BJ (cell line): ENCODE measurements around the gene CCDC14. TPM values are rescaled to one million over a fixed set of nuclear protein-coding genes. Genes with fewer than 3 reads are reported as not detected.
"Not testable (repeated sequence)": the region's sequence is repeated elsewhere in the genome, so short reads cannot be mapped to it uniquely, and the experiment has no call there.

Experiments
- CTCF ChIA-PET: fragments of 350-600 bp; formaldehyde crosslinking; extraction: SDS; loops from one replicate; lab custom pipeline; 2021; ENCODE audit warnings: antibody characterized with exemption, inconsistent platforms; lab: Yijun Ruan, JAX
- POLR2A ChIA-PET: fragments of 300-600 bp; sonication (Branson Sonifier 250); formaldehyde crosslinking; extraction: SDS; loops from one replicate; lab custom pipeline; 2021; ENCODE audit warnings: antibody characterized with exemption; lab: Charles Lee
- DNase-seq: peaks from one replicate; pipeline ENCODE4 v3.0.0-alpha.2; 2011; ENCODE audit warnings: low read depth
- H3K27me3 ChIP-seq: 2 replicates; pipeline ENCODE4 v1.6.0; 2011; ENCODE audit warnings: low read length; ENCODE audit not compliant: control insufficient read depth, insufficient read depth
- H3K36me3 ChIP-seq: 2 replicates; pipeline ENCODE4 v1.5.1; 2011; ENCODE audit warnings: low read length; ENCODE audit not compliant: control insufficient read depth, insufficient read depth
- H3K4me3 ChIP-seq: 2 replicates; pipeline ENCODE4 v1.5.1; 2011; ENCODE audit warnings: low read depth, mild to moderate bottlenecking, control low read depth, low read length
- CTCF ChIP-seq: IDR thresholded peaks from 2 replicates; pipeline ENCODE4 v1.5.1; 2011; ENCODE audit warnings: low read depth, mild to moderate bottlenecking, control low read depth, inconsistent platforms, low read length, moderate library complexity; ENCODE audit not compliant: insufficient read depth
- polyA plus RNA-seq: library from polyadenylated mRNA; depleted of rRNA; stranded (reverse); fragments of >200 nt; gene quantifications from 2 replicates; pipeline ENCODE4 v1.2.3, GENCODE V29; 2011

CCDC14 gene
- polyA plus RNA-seq, 1 experiment, result 112 TPM

DNA sequence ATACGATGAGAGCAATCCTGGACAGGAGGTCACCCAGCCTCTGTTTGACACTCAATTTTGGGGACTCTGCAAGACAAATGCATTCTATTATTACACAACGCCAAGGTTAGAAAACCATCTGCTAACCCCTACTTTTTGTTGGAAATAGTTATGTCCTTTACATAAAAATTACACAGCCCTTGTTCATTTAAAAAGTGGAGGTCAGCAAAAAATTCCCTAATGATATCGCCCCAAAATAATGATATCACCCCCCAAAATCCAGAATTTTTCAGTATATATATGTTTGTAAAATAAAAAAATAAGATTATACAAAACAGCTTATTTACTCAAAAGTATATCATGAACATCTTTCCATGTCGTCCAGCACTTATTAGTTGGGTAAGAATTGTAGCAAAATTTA lies 19.5 kb upstream of the CCDC14 start:
- ChIA-PET CTCF (interaction anchor here (0.6 to 1.3 kb wide), 8 partner anchors 9 to 132 kb away, joined by 3 to 4 read pairs (median 3); partner anchors contain the start of genes CCDC14 and KALRN), POLR2A (no interaction called here)
- TF ChIP-seq CTCF, result no peak
- no peaks in the 10 kb centered on the region for H3K36me3 ChIP-seq
- H3K4me3 ChIP-seq, result peak overlapping the region; percentile 28; the same call in 1 of the 2 replicates
- no peak for DNase-seq
- H3K27me3 ChIP-seq, result no peaks in the 10 kb centered on the region

- H3K36me3 ChIP-seq, POLR2A ChIA-PET, DNase-seq, H3K27me3 ChIP-seq: not testable (repeated sequence)
- peak; percentile 71 for TF ChIP-seq CTCF
- H3K4me3 ChIP-seq, result peak overlapping the region; percentile 28
- CTCF ChIA-PET, result interaction anchor here (0.6 to 1.3 kb wide), 9 partner anchors 10 to 821 kb away, joined by 3 to 4 read pairs (median 3); partner anchors contain the start of genes CCDC14 and KALRN
Measured at GRCh38 chr3:123979525-123980501, 18.8 kb upstream of the CCDC14 start.

- POLR2A ChIA-PET, DNase-seq: not testable (repeated sequence)
- CTCF ChIA-PET, result interaction anchor here (1.2 kb wide), 1 partner anchor 16 kb away, joined by 3 read pairs; the partner anchor contains the start of gene CCDC14
Measured at GRCh38 chr3:123976904-123977303, 15.9 kb upstream of the CCDC14 start.

DNA sequence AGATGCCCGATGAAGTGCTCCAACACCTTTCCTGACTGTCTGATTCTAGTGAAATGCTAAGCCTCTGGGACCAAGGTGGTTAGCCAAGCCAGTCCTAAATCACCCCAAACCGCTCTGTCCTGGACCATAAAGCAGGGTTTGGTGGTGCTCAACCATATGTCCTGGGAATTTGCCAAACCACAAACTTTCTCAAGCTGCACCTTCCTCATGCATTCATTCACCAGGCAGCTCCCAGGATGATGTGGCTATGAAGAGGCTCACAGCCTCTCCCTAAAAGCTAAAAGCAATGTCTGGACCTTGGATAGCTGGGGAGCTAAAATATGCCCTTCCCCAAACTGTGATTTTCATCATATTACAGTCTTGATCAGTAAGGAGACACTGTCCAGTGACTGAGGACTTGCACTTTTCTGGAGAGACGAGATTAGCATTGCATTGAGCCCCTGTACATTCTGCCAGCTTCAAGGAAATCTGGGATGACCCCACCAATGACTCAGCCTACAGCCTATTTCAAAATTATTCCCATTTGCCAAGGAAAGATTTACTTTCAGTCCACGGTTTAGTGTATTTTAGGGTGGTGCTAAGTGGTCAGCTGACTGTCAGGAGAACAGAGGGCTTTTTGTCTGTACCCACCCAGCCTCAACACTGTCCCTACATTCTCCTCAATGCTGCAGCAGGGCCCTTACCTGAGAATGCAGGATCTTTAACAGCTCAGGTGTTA lies 15.3 kb upstream of the CCDC14 start:
- H3K4me3 ChIP-seq, DNase-seq, H3K36me3 ChIP-seq, H3K27me3 ChIP-seq, POLR2A ChIA-PET: not testable (repeated sequence)
- CTCF ChIA-PET, result interaction anchor here (0.7 to 1.2 kb wide), 3 partner anchors 16 to 324 kb away, joined by 3 read pairs; partner anchors contain the start of gene CCDC14

More at GRCh38 chr3:123976904-123977303, 15.9 kb upstream of the CCDC14 start:
- H3K4me3 ChIP-seq, H3K36me3 ChIP-seq, H3K27me3 ChIP-seq: not testable (repeated sequence)

GRCh38 chr3:123975030-123975429 lies 14.0 kb upstream of the CCDC14 start:
- H3K27me3 ChIP-seq, POLR2A ChIA-PET, CTCF ChIA-PET, H3K4me3 ChIP-seq, DNase-seq, H3K36me3 ChIP-seq: not testable (repeated sequence)

DNA sequence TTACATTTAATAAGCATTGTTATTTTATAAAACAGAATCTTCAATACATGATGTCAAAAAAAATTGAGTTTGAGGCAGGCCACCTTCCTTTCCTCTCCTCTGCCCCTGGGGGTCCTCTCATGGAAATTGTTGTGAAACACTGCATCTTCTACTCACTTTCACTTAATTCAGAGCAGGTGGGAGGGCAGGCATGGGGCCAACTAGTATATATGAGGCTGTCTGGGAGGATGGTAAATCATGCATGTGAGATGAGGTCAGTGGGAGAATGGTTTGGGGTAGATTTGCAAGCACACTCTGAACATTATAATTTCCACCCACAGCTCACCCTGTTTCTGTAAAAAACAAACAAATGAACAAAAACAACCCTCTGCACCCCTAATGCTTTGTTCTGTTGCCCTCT lies 10.4 kb upstream of the CCDC14 start:
- Histone ChIP-seq H3K4me3 (no peak overlapping the region), H3K27me3 (no peaks in the 10 kb centered on the region; the same call in 1 of the 2 replicates), H3K36me3 (no peaks in the 10 kb centered on the region)
- no peak for TF ChIP-seq CTCF
- ChIA-PET CTCF (no interaction called here), POLR2A (no interaction called here)
- DNase-seq, result no peak

DNA sequence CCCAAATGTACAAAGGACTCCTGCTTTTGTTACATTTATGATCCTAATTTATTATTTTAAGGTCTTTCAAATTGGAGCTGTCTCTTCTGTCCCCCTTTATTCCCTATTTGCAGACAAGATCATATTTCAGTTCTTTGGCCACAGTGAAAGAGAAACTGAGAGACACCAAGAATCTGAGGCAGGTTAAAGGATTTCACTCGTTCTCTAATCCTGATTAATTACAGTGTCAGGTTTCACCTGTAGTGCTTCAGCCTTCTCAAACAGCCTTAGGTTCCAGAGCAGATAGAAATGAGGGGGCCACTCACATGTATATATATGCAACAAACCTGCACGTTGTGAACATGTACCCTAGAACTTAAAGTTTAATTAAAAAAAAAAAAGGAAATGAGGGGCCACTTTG lies 6.2 kb upstream of the CCDC14 start:
- CTCF ChIA-PET, H3K27me3 ChIP-seq, H3K36me3 ChIP-seq, H3K4me3 ChIP-seq, POLR2A ChIA-PET, DNase-seq: not testable (repeated sequence)

DNA sequence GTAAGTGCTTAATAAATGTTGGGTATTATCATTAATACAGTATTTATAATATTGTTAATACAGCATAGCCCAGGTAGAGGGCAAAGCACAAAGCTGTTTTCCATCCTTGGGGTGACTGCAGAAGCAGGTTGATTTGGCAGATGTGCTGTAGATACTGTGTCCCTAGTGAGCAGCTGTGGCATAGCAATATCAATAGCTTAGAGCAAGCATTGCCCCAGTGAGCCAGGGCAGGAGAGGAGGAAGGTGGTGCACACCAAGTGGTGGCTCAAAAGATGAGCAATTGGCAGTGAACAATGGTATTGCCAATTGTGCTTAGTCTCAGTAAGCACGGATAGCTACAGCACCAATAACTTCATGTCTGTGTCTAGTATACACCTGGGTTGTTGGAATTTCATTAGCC lies 5.8 kb upstream of the CCDC14 start:
- H3K4me3 ChIP-seq, DNase-seq, H3K27me3 ChIP-seq, POLR2A ChIA-PET, CTCF ChIA-PET, H3K36me3 ChIP-seq: not testable (repeated sequence)

DNA sequence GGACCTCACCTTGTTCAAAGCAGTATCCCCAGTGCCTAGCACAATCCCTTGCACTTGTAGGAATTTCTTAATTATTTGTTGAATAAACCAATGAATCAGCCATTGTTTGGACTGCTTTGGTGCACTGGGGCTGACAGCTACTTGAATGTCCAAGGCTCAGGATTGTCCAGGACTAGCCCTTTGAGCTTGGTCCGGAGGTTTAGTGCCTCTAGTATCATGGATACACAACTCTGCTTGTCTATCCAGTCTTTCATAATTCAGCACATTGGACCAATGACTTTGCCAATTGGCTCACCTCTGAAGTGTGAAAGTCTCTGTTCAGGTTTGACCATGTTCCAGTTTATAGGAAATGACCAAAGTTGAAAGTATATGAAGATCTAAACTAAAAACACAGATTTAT lies 3.8 kb upstream of the CCDC14 start:
- H3K27me3 ChIP-seq, CTCF ChIA-PET, POLR2A ChIA-PET, H3K36me3 ChIP-seq, H3K4me3 ChIP-seq, DNase-seq: not testable (repeated sequence)
